H1 (cell line): ENCODE data around the gene ASIC1. TPM values are rescaled to one million over a fixed set of nuclear protein-coding genes. Genes with fewer than 3 reads are reported as not detected.

Source experiments
- CREB1 ChIP-seq: IDR thresholded peaks from 2 replicates; pipeline ENCODE4 v1.6.1; 2012; ENCODE audit warnings: inconsistent platforms
- EGR1 ChIP-seq: IDR thresholded peaks from 2 replicates; pipeline ENCODE4 v1.6.1; 2011; ENCODE audit warnings: low read depth, low read length, borderline replicate concordance
- POLR2A ChIP-seq, 2 experiments: IDR thresholded peaks; 1 replicate in 1 of 2; 2 replicates in 1 of 2; pipeline ENCODE4 v1.6.1; 2011; ENCODE audit warnings: low read depth in 2 of 2, low read length in 2 of 2, mild to moderate bottlenecking in 2 of 2; ENCODE audit errors: control extremely low read depth in 1 of 2
- SIX5 ChIP-seq: IDR thresholded peaks from 2 replicates; pipeline ENCODE4 v1.6.1; 2011; ENCODE audit warnings: mild to moderate bottlenecking, low read depth, low read length
- polyA plus RNA-seq, 7 experiments: library from polyadenylated mRNA; depleted of rRNA in 3 of 7; stranded (reverse) in 5 of 7; unstranded in 2 of 7; fragments of >200 nt in 5 of 7; fragments of 200-250 nt in 2 of 7; gene quantifications; 1 replicate in 5 of 7; 2 replicates in 1 of 7; 4 replicates in 1 of 7; pipeline versions ENCODE4 v1.2.1 to v1.2.3, GENCODE V29; 2011 to 2013; ENCODE audit warnings: missing spikeins in 2 of 7, mixed read lengths in 2 of 7
- total RNA-seq: library from RNA; stranded (reverse); fragmentation: NEBNext Ultra II Directional; extraction: Animal tissue kit (Norgen Biotek cat#: 25700); gene quantifications from 2 replicates; pipeline ENCODE4 v1.2.1, GENCODE V29; 2021

The ASIC1 gene
- total and polyA plus RNA-seq, 2 of the 8 experiments (the other 6 are each of a cell fraction or from before 2014, with no cell fraction given) = 2.4 to 4.4 TPM

- TF ChIP-seq EGR1 = peak; percentile 61; the same call in 1 of the 2 replicates
- TF ChIP-seq CREB1 = peak; percentile 27; the same call in 1 of the 2 replicates
- no peak for TF ChIP-seq POLR2A (IDR thresholded peaks at IDR 0.05; ENCODE audit: control extremely low read depth in 1 of 2, low read depth in 2 of 2, low read length in 2 of 2)
- TF ChIP-seq SIX5 = no peak
These were observed 23.9 kb downstream of the ASIC1 start (continued) for GRCh38 chr12:50081096-50081808.
